ENCODE results near the gene AHR.
"Not testable (repeated sequence)": the region's sequence is repeated elsewhere in the genome, so short reads cannot be mapped to it uniquely, and the experiment has no call there.

Gene AHR

GRCh38 chr7:17328641-17329040, 30.2 kb downstream of the AHR start:
- intact Hi-C loops (cut with DNase I) = no loop called here
- no peak for DNase-seq

GRCh38 chr7:17329440-17329839, 31.0 kb downstream of the AHR start:
- DNase-seq = no peak
- intact Hi-C loops (cut with DNase I) = no loop called here

- intact Hi-C loops (cut with DNase I) = no loop called here
These were observed 33.5 kb downstream of the AHR start for GRCh38 chr7:17331891-17332501.

DNA sequence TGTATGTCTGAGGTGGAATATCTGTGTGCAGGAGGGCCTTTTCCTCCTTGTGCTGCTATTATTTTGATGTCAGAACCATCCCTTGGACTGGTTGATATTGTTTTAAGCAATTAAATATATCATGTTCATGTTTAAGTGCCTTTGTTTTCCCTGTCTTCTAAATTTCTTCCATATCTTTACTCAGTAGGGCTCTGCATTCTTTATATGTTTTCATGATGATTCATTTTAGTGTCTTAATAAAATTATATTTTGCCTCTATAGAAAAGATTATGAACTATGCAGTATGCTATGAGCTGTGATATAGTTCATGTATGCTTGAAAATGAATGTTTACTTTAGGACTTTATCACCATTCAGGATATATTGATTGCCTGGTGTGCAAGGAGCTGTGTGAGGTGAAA, 34.8 kb downstream of the AHR start:
- no peak for DNase-seq
- intact Hi-C loops (cut with DNase I) = no loop called here

More at GRCh38 chr7:17331891-17332501, 33.5 kb downstream of the AHR start:
- no peak for DNase-seq

- DNase-seq = no peak
- intact Hi-C loops (cut with DNase I) = no loop called here
These were observed 37.7 kb downstream of the AHR start for GRCh38 chr7:17336168-17336567.

- no peak for DNase-seq
- intact Hi-C loops (cut with DNase I) = no loop called here
These were observed 40.7 kb downstream of the AHR start for GRCh38 chr7:17339139-17339538.

- DNase-seq = no peak
These were observed 41.5 kb downstream of the AHR start for GRCh38 chr7:17339952-17340351.

GRCh38 chr7:17340655-17341054, 42.2 kb downstream of the AHR start:
- DNase-seq = no peak
- intact Hi-C loops (cut with DNase I) = no loop called here

More at GRCh38 chr7:17339952-17340351, 41.5 kb downstream of the AHR start:
- intact Hi-C loops (cut with DNase I) = no loop called here

DNA sequence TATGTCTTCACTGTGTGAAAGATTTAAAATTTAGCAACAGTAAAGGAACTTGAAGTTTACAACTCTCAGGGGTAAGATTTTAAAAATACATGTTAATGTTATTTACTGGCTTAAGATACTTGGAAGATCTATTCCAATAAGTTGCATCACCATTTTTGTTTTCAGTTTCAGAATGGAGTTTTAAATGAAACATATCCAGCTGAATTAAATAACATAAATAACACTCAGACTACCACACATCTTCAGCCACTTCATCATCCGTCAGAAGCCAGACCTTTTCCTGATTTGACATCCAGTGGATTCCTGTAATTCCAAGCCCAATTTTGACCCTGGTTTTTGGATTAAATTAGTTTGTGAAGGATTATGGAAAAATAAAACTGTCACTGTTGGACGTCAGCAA, 44.3 kb downstream of the AHR start:
- no peak for DNase-seq
- intact Hi-C loops (cut with DNase I) = no loop called here

DNA sequence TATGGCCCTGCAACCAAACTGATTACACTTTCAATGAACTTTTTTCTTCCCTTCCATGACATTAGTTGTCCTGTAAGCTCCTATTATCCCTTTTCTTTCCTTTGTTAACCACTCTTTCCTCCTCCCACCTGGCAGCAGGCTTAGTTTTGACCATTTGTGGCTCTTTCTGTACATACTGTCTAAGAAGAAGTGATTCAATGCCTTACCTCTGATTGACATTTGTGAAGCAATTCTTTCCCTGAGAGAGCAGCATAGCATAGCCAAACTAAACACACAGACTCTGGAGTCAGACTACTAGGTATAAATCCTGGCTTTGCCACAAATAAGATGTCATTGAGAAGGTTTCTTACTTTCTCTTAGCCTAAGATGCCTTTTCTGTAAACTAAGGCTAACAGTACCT, 48.9 kb downstream of the AHR start:
- intact Hi-C loops (cut with DNase I) = no loop called here
- DNase-seq = no peak

- DNase-seq; intact Hi-C loops (cut with DNase I): not testable (repeated sequence)
These were observed 50.5 kb downstream of the AHR start for GRCh38 chr7:17348932-17349331.

GRCh38 chr7:17350321-17350720, 51.9 kb downstream of the AHR start:
- DNase-seq; intact Hi-C loops (cut with DNase I): not testable (repeated sequence)

DNA sequence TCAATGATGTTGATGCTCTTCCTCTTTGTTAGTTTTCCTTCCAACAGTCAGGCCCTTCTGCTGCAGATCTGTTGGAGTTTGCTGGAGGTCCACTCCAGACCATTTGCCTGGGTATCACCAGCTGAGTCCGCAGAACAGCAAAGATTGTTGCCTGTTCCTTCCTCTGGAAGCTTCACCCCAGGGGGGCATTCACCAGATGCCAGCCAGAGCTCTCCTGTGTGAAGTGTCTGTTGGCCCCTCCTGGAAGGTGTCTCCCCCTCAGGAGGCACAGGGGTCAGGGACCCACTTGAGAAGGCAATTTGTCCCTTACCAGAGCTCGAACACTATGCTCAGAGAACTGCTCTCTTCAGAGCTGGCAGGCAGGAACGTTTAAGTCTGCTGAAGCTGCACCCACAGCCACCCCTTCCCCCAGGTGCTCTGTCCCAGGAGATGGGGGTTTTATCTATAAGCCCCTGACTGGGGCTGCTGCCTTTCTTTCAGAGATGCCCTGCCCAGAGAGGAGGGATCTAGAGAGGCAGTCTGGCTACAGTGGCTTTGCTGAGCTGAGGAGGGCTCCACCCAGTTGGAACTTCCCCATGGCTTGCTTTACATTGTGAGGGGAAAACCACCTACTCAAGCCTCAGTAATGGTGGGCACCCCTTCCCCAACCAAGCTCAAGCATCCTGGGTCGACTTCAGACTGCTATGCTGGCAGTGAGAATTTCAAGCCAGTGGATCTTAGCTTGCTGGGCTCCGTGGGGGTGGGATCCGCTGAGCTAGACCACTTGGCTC, 55.4 kb downstream of the AHR start:
- intact Hi-C loops (cut with DNase I); DNase-seq: not testable (repeated sequence)

DNA sequence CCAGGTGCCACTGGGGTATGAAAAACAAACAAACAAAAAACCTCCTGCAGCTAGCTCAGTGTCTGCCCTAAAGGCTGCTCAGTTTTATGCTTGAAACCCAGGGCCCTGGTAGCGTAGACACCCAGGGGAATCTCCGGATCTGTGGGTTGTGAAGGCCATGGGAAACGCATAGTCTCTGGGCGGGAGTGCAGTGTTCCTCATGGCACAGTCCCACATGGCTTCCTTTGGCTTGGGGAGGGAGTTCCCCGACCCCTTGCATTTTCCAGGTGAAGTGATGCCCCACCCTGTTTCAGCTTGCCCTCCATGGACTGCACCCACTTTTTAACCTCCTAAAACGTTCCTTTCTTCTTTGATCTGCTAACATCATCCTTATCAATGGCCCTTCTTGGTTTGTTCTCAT, 56.0 kb downstream of the AHR start:
- intact Hi-C loops (cut with DNase I) = no loop called here
- DNase-seq = no peak

DNA sequence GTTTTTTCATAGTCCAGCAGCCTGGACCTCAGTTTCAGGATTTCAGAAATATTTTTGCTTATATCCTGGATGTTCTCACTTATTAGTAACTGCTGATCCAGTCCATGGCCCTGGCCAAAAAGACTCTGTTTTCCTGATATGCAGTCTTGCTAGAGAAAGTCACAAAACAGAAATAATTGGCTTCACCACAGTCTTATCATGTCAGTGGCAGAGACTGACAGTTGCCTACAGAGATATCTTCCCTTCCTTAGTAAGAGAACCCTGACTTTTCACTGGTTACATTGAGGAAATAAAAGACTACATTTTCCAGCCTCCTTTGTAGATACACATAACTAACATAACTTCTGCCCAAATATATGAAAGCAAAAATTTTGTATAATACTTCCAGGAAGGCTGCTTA, 56.6 kb downstream of the AHR start:
- intact Hi-C loops (cut with DNase I) = no loop called here
- DNase-seq = no peak

- intact Hi-C loops (cut with DNase I) = no loop called here
- no peak for DNase-seq
These were observed 59.5 kb downstream of the AHR start for GRCh38 chr7:17357952-17358351.

DNA sequence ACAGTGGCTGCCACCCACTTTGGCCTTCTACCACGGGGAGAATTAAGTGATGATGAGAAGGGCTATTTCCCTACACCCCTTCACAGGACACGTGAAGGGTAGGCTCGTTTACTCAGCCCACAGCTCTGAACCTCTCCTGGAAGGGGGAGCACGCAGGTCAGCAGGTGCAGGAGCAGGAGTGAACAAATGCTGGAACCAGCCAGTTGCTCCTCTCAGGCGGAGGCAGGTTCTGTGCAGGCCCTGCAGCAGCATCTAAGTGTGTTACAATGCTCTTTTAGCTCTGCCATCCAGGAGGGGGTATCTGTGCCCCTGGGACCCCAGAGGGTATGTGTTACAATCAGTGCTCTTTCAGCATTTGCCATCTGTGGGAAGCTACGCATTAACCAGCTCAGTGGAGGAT, 61.2 kb downstream of the AHR start:
- no peak for DNase-seq
- intact Hi-C loops (cut with DNase I) = no loop called here

DNA sequence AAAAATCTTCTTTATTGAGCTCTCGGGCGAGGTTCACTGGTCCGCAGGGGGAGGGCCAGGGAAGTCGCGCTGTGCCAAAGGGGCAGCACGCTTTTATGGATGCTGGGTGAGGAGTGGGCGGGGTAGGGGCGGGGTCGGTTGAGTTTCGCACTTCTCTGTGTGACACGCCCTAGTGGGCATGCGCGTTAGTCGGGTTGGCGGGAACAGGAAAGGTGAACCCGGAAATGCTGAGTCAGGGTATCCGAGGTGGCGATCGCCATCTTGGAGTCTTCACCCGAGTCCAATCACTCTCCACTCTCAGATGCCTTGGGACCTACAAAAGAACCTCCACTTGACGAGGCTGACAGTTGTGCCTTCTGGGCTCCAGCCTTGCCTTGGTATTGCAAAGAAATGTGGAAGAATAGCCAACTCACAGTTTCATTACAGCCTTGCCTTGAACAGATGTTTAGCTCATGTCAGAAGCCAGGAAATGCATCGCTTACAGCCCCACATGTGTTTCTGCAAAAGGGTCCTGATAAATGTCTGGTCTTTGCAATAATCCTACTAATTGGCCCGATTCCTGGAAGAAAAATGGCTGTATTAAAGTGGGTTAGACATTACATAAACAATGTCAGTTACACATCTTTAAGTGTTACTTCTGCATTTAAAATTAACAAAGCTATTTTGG, 64.1 kb downstream of the AHR start:
- intact Hi-C loops (cut with DNase I) = no loop called here
- no peak for DNase-seq

DNA sequence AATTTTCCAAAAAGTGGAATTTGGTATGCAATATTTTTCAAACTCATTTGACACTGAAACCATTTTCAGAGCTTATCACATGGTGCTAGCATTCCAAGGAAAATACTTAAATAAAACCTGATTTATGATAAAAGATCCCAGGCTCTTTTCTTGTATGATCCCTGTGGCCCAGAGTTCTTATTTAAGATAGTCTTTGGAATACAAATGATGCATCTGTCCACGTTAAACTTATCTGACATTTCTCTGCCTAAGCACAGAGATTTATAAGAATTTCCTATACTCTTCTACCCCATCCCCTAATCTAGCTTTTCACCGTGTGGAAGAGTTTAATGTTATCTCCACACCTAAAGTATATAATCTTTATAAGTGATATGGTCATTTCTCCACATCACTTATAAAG, 66.2 kb downstream of the AHR start:
- DNase-seq = no peak
- intact Hi-C loops (cut with DNase I) = no loop called here

- intact Hi-C loops (cut with DNase I) = no loop called here
These were observed 67.3 kb downstream of the AHR start for GRCh38 chr7:17365775-17366174.

GRCh38 chr7:17367502-17367901, 69.0 kb downstream of the AHR start:
- intact Hi-C loops (cut with DNase I) = no loop called here

More at GRCh38 chr7:17365775-17366174, 67.3 kb downstream of the AHR start:
- no peak for DNase-seq

More at GRCh38 chr7:17367502-17367901, 69.0 kb downstream of the AHR start:
- no peak for DNase-seq
